ENCODE data around the gene PRKAB1.

DNA sequence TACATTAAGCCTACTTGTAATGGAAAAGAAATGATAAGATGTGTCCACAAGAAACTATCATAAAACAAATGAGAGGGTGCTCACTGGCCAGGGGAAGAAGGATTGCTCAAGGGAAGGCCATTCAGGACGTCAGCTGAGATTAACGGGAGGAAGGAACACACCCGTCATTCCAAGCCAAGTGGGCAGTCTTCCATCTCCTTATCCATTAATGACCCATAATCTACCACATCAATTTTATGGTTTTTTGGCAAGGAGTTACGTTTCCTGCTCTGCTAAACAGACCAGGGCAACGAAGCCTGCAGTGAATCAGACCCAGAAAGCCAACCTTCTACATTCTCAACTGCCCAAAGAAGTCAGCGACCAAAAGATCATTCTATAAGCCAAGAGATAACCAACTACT lies 25.1 kb downstream of the PRKAB1 start:
- TF ChIP-seq, protein P1, sequence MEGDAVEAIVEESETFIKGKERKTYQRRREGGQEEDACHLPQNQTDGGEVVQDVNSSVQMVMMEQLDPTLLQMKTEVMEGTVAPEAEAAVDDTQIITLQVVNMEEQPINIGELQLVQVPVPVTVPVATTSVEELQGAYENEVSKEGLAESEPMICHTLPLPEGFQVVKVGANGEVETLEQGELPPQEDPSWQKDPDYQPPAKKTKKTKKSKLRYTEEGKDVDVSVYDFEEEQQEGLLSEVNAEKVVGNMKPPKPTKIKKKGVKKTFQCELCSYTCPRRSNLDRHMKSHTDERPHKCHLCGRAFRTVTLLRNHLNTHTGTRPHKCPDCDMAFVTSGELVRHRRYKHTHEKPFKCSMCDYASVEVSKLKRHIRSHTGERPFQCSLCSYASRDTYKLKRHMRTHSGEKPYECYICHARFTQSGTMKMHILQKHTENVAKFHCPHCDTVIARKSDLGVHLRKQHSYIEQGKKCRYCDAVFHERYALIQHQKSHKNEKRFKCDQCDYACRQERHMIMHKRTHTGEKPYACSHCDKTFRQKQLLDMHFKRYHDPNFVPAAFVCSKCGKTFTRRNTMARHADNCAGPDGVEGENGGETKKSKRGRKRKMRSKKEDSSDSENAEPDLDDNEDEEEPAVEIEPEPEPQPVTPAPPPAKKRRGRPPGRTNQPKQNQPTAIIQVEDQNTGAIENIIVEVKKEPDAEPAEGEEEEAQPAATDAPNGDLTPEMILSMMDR (conservative IDR thresholded peaks at IDR 0.05; ENCODE audit: low read depth in 2 of 2): no peak
- no peak for TF ChIP-seq POLR2AphosphoS5 (IDR thresholded peaks at IDR 0.05; ENCODE audit: low read depth)
- TF ChIP-seq EZH2 (IDR thresholded peaks at IDR 0.05; ENCODE audit: low read depth, unreplicated experiment): no peak
- no peak for TF ChIP-seq JUNB (IDR thresholded peaks at IDR 0.05; ENCODE audit: unreplicated experiment)
- no peak for TF ChIP-seq CREB1 (CRISPR knock-in tag; IDR thresholded peaks at IDR 0.05; ENCODE audit: low read depth)
- TF ChIP-seq, protein P2, sequence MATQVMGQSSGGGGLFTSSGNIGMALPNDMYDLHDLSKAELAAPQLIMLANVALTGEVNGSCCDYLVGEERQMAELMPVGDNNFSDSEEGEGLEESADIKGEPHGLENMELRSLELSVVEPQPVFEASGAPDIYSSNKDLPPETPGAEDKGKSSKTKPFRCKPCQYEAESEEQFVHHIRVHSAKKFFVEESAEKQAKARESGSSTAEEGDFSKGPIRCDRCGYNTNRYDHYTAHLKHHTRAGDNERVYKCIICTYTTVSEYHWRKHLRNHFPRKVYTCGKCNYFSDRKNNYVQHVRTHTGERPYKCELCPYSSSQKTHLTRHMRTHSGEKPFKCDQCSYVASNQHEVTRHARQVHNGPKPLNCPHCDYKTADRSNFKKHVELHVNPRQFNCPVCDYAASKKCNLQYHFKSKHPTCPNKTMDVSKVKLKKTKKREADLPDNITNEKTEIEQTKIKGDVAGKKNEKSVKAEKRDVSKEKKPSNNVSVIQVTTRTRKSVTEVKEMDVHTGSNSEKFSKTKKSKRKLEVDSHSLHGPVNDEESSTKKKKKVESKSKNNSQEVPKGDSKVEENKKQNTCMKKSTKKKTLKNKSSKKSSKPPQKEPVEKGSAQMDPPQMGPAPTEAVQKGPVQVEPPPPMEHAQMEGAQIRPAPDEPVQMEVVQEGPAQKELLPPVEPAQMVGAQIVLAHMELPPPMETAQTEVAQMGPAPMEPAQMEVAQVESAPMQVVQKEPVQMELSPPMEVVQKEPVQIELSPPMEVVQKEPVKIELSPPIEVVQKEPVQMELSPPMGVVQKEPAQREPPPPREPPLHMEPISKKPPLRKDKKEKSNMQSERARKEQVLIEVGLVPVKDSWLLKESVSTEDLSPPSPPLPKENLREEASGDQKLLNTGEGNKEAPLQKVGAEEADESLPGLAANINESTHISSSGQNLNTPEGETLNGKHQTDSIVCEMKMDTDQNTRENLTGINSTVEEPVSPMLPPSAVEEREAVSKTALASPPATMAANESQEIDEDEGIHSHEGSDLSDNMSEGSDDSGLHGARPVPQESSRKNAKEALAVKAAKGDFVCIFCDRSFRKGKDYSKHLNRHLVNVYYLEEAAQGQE (IDR thresholded peaks at IDR 0.05; ENCODE audit: unreplicated experiment): no peak
- TF ChIP-seq EZH2phosphoT487 (IDR thresholded peaks at IDR 0.05; ENCODE audit: unreplicated experiment): no peak
- TF ChIP-seq ZNF331 (CRISPR knock-in tag; IDR thresholded peaks at IDR 0.05; ENCODE audit: low read depth): no peak
- no peak for TF ChIP-seq NANOG (IDR thresholded peaks at IDR 0.05; ENCODE audit: borderline replicate concordance)
- TF ChIP-seq ZNF114 (CRISPR knock-in tag; IDR thresholded peaks at IDR 0.05): no peak

All from GM23338 (cell line).